GM12891 (cell line): Measurements from ENCODE around the gene CCDC159.
"Not testable (repeated sequence)": the region's sequence is repeated elsewhere in the genome, so short reads cannot be mapped to it uniquely, and the experiment has no call there.

ENCODE experiments used
- PAX5 ChIP-seq: IDR thresholded peaks from 2 replicates; pipeline ENCODE4 v1.6.1; 2011; ENCODE audit warnings: low read length, moderate library complexity, mild to moderate bottlenecking; ENCODE audit not compliant: insufficient read depth, severe bottlenecking
- POLR2A ChIP-seq: IDR thresholded peaks from 2 replicates; pipeline ENCODE4 v1.6.1; 2011; ENCODE audit warnings: low read depth, low read length, control low read depth
- POLR2AphosphoS5 ChIP-seq: IDR thresholded peaks from 2 replicates; pipeline ENCODE4 v1.6.1; 2011; ENCODE audit warnings: low read depth, low read length, control low read depth
- POU2F2 ChIP-seq: IDR thresholded peaks from 2 replicates; pipeline ENCODE4 v1.6.1; 2011; ENCODE audit warnings: low read depth, mild to moderate bottlenecking, control low read depth, low read length, moderate library complexity
- TAF1 ChIP-seq: IDR thresholded peaks from 2 replicates; pipeline ENCODE4 v1.6.1; 2011; ENCODE audit warnings: low read depth, low read length, control low read depth

- not testable (repeated sequence) for TF ChIP-seq POLR2A, TAF1, POLR2AphosphoS5, POU2F2, PAX5
Observed at GRCh38 chr19:11340099-11340467, 6.2 kb upstream of the CCDC159 start.
